ENCODE measurements around the gene ATP6V0B. TPM values are rescaled to one million over a fixed set of nuclear protein-coding genes. Genes with fewer than 3 reads are reported as not detected.

ATP6V0B gene
- total and polyA plus RNA-seq, 9 of the 15 experiments (the other 6 are each of a cell fraction or from before 2014, with no cell fraction given), result 137 to 328 (median 220) TPM

GRCh38 chr1:43946236-43947060 is 28.3 kb upstream of the ATP6V0B start, which contains the start of gene IPO13 (continued):
- TF ChIP-seq CEBPB (tag; IDR thresholded peaks at IDR 0.05), result peak; percentile 92
- no peak for TF ChIP-seq SAFB2 (IDR thresholded peaks at IDR 0.05; ENCODE audit: borderline replicate concordance, low read depth, low read length, severe bottlenecking)
- no peak for TF ChIP-seq PHTF2 (CRISPR knock-in tag; IDR thresholded peaks at IDR 0.05)
- TF ChIP-seq REST (IDR thresholded peaks at IDR 0.05; ENCODE audit: borderline replicate concordance), result peak; percentile 99
- peak; percentile 95 for TF ChIP-seq REST (CRISPR knock-in tag; IDR thresholded peaks at IDR 0.05; ENCODE audit: low read depth)
- TF ChIP-seq U2AF1 (optimal IDR thresholded peaks at IDR 0.05; ENCODE audit: low read depth, low read length), result peak; percentile 89
- peak; percentile 59; the same call in 1 of the 2 replicates for TF ChIP-seq POLR2AphosphoS5 (IDR thresholded peaks at IDR 0.05; ENCODE audit: control insufficient read depth, insufficient read depth, low read depth, low read length)
- peak; percentile 99 for TF ChIP-seq USF1 (CRISPR knock-in tag; IDR thresholded peaks at IDR 0.05)
- TF ChIP-seq, protein P1, sequence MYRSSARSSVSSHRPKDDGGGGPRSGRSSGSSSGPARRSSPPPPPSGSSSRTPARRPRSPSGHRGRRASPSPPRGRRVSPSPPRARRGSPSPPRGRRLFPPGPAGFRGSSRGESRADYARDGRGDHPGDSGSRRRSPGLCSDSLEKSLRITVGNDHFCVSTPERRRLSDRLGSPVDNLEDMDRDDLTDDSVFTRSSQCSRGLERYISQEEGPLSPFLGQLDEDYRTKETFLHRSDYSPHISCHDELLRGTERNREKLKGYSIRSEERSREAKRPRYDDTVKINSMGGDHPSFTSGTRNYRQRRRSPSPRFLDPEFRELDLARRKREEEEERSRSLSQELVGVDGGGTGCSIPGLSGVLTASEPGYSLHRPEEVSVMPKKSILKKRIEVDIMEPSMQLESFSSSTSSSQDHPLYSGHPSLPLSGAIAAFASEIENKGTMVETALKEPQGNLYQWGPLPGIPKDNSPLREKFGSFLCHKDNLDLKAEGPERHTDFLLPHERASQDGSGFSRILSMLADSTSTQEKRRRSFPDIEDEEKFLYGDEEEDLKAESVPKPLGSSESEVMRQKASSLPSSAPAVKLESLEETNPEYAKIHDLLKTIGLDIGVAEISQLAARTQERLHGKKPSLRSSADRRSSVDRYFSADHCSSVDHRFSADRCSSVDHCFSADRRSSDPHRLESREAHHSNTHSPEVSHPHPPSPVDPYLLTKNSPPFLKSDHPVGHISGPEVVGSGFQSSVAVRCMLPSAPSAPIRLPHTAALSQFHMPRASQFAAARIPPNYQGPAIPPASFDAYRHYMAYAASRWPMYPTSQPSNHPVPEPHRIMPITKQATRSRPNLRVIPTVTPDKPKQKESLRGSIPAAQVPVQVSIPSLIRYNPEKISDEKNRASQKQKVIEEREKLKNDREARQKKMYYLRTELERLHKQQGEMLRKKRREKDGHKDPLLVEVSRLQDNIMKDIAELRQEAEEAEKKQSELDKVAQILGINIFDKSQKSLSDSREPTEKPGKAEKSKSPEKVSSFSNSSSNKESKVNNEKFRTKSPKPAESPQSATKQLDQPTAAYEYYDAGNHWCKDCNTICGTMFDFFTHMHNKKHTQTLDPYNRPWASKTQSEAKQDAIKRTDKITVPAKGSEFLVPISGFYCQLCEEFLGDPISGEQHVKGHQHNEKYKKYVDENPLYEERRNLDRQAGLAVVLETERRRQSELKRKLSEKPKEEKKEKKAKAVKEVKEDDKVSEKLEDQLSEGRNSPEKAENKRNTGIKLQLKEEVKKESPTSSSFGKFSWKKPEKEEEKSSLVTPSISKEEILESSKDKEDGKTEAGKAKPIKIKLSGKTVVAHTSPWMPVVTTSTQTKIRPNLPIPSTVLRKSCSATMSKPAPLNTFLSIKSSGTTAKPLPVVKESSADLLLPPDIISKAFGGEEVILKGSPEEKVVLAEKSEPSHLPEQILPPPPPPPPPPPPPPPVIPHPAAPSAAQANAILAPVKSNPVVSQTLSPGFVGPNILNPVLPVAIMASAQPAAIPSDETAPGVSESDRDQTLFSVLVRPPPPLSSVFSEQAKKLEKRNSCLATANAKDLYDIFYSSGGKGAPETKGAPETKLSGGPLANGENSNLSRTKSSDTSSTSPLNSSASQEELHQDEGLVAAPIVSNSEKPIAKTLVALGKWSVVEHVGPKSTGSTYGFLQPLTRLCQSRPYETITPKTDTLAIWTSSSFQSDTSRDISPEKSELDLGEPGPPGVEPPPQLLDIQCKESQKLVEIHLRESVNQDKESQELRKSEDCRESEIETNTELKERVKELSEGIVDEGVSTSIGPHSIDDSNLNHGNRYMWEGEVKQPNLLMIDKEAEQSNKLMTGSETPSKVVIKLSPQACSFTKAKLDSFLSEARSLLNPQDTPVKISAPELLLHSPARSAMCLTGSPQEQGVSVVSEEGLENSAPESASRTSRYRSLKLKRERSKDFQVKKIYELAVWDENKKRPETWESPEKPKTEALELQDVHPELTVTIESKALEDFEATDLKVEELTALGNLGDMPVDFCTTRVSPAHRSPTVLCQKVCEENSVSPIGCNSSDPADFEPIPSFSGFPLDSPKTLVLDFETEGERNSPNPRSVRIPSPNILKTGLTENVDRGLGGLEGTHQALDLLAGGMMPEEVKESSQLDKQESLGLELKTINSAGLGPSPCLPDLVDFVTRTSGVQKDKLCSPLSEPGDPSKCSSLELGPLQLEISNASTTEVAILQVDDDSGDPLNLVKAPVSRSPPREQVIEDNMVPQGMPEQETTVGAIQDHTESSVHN (IDR thresholded peaks at IDR 0.05; ENCODE audit: borderline replicate concordance in 1 of 2, low read depth in 1 of 2), result no peak

All from K562 (cell line).